CD14-positive monocyte (primary cell): ENCODE results near the gene SIGLEC7. TPM values are rescaled to one million over a fixed set of nuclear protein-coding genes. Genes with fewer than 3 reads are reported as not detected.

Experiments used
- DNase-seq, 3 donors: peaks; one replicate each; pipeline ENCODE4 v3.0.0-alpha.2; 2011 to 2022
- H2AFZ ChIP-seq: 2 replicates; pipeline ENCODE4 v1.6.0; 2012; ENCODE audit warnings: mild to moderate bottlenecking, low read depth, low read length, inconsistent platforms; ENCODE audit not compliant: insufficient read depth, poor library complexity, severe bottlenecking
- H3K27ac ChIP-seq, 2 donors: 1 replicate in 1 of 2; 2 replicates in 1 of 2; pipeline ENCODE4 v1.5.1; 2012 to 2013; ENCODE audit warnings: low read length in 2 of 2, control low read depth in 1 of 2, inconsistent platforms in 1 of 2, low read depth in 1 of 2, mild to moderate bottlenecking in 1 of 2
- H3K27me3 ChIP-seq, 2 donors: one replicate each; pipeline versions ENCODE4 v1.6.0 to v1.6.1; 2011 to 2013; ENCODE audit warnings: low read length in 2 of 2; ENCODE audit not compliant: control insufficient read depth in 2 of 2, insufficient read depth in 2 of 2
- H3K36me3 ChIP-seq, 2 donors: replicated peaks in 1 of 2; 1 replicate in 1 of 2; 2 replicates in 1 of 2; pipeline versions ENCODE4 v1.5.1 to v1.6.1; 2012 to 2013; ENCODE audit warnings: low read length in 2 of 2, control low read depth in 1 of 2, inconsistent platforms in 1 of 2, mild to moderate bottlenecking in 1 of 2; ENCODE audit not compliant: insufficient read depth in 2 of 2, control insufficient read depth in 1 of 2
- H3K4me1 ChIP-seq, 2 donors: 1 replicate in 1 of 2; 2 replicates in 1 of 2; pipeline versions ENCODE4 v1.5.1 to v1.6.1; 2012 to 2013; ENCODE audit warnings: low read length in 2 of 2, control low read depth in 1 of 2, inconsistent platforms in 1 of 2, mild to moderate bottlenecking in 1 of 2, moderate library complexity in 1 of 2; ENCODE audit not compliant: insufficient read depth in 2 of 2, control insufficient read depth in 1 of 2
- H3K4me2 ChIP-seq: replicated peaks from 2 replicates; pipeline ENCODE3; 2012; ENCODE audit warnings: low read length, moderate library complexity, mild to moderate bottlenecking; ENCODE audit not compliant: poor library complexity, severe bottlenecking; ENCODE audit errors: extremely low read depth
- H3K4me3 ChIP-seq, 3 experiments: fragments of 200-600 bp in 1 of 3; sonication (generic) in 1 of 3; replicated peaks in 1 of 3; 1 replicate in 2 of 3; 2 replicates in 1 of 3; pipeline ENCODE4 v1.5.1; 2011 to 2013; ENCODE audit warnings: low read length in 3 of 3, mild to moderate bottlenecking in 3 of 3, control low read depth in 2 of 3, low read depth in 2 of 3, inconsistent platforms in 1 of 3, moderate library complexity in 1 of 3
- H3K79me2 ChIP-seq: 2 replicates; pipeline ENCODE4 v1.6.0; 2012; ENCODE audit warnings: mild to moderate bottlenecking, control low read depth, inconsistent platforms, low read length, moderate library complexity; ENCODE audit not compliant: insufficient read depth
- H3K9ac ChIP-seq: 2 replicates; pipeline ENCODE4 v1.6.0; 2017; ENCODE audit warnings: low read length, mild to moderate bottlenecking; ENCODE audit not compliant: insufficient read depth, poor library complexity, severe bottlenecking
- H3K9me3 ChIP-seq, 2 donors: replicated peaks in 1 of 2; 1 replicate in 1 of 2; 2 replicates in 1 of 2; pipeline versions ENCODE4 v1.5.1 to v1.6.1; 2012 to 2013; ENCODE audit warnings: low read length in 2 of 2, control low read depth in 1 of 2; ENCODE audit not compliant: control insufficient read depth in 1 of 2, insufficient read depth in 1 of 2
- H4K20me1 ChIP-seq: 2 replicates; pipeline ENCODE4 v1.6.0; 2012; ENCODE audit warnings: mild to moderate bottlenecking, low read length, control low read depth, moderate library complexity; ENCODE audit not compliant: insufficient read depth
- H3K27ac Mint-ChIP-seq, 7 donors: one replicate each; pipeline ENCODE4 v1.8.0; 2020; ENCODE audit warnings: mild to moderate bottlenecking in 7 of 7, mixed read lengths in 7 of 7, moderate library complexity in 6 of 7, inconsistent platforms in 2 of 7
- H3K27me3 Mint-ChIP-seq, 3 donors: one replicate each; pipeline ENCODE4 v1.8.0; 2021 to 2022; ENCODE audit warnings: low read depth in 3 of 3, mild to moderate bottlenecking in 3 of 3, mixed read lengths in 3 of 3, moderate library complexity in 3 of 3, inconsistent platforms in 1 of 3
- H3K36me3 Mint-ChIP-seq, 2 donors: one replicate each; pipeline ENCODE4 v1.8.0; 2020; ENCODE audit warnings: mixed read lengths in 2 of 2, inconsistent platforms in 1 of 2, mild to moderate bottlenecking in 1 of 2
- H3K4me1 Mint-ChIP-seq: one replicate; pipeline ENCODE4 v1.8.0; 2020; ENCODE audit warnings: mild to moderate bottlenecking, mixed read lengths
- H3K4me3 Mint-ChIP-seq, 2 donors: one replicate each; pipeline ENCODE4 v1.8.0; 2020; ENCODE audit warnings: mild to moderate bottlenecking in 2 of 2, mixed read lengths in 2 of 2, moderate library complexity in 1 of 2
- H3K9me3 Mint-ChIP-seq, 7 donors: one replicate each; pipeline ENCODE4 v1.8.0; 2020 to 2022; ENCODE audit warnings: mixed read lengths in 7 of 7, mild to moderate bottlenecking in 6 of 7, moderate library complexity in 6 of 7, inconsistent platforms in 2 of 7
- CTCF ChIP-seq: fragments of 200-600 bp; IDR thresholded peaks from one replicate; pipeline ENCODE4 v1.8.0; 2022; ENCODE audit warnings: antibody characterized with exemption, mild to moderate bottlenecking
- WGBS: methylation state at CpG from one replicate; pipeline ENCODE4 v1.1.5; 2013; ENCODE audit warnings: missing lambda C conversion rate; ENCODE audit not compliant: insufficient coverage; 5-methylcytosine and 5-hydroxymethylcytosine counted together
- intact Hi-C, 2 donors: fragments of 100-400 bp; cut with micrococcal nuclease; formaldehyde crosslinking; loops; one replicate each; pipeline versions ENCODE4 v1.15.0 to v1.15.1; 2023
- polyA plus RNA-seq, 3 donors: library from polyadenylated mRNA; depleted of rRNA in 1 of 3; unstranded in 2 of 3; stranded (reverse) in 1 of 3; fragments of 300-500 nt in 2 of 3; fragments of >200 nt in 1 of 3; fragmentation: Illumina TruSeq in 2 of 3; gene quantifications; 1 replicate in 2 of 3; 2 replicates in 1 of 3; pipeline ENCODE4 v1.2.3, GENCODE V29; 2012 to 2021

Gene SIGLEC7
- polyA plus RNA-seq, 3 donors = 71.8 to 93.3 (median 82.0) TPM

DNA sequence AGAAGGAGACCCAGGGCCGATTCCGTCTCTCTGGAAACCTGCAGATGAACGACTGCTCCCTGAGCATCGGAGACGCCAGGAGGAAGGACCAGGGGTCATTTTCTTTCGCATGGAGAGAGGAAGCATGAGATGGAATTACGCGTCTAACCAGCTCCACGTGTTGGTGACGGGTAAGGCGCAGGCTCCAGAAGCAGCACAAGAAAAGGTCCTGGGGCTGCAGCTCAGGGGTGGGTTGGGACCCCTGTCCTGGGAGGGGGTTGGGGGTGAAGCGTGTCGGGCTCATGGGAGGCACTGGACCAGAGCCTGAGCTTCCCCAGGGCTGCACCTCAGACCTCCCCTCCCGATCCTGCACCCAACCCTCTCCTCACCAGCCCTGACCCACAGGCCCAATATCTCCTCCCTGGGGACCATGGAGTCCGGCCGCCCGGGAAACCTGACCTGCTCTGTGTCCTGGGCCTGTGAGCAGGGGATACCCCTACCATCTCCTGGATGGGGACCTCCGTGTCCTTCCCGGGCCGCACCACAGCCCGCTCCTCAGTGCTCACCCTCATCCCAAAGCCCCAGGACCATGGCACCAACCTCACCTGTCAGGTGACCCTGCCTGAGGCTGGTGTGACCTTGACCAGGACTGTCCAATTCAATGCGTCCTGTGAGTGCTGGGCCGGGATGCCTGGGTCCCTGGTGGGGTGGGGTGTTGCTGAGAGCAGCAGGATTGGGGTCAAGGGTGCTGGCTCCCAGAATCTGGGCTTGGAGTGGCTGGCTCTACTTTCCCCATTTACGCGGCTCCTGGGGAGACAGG is 43.2 kb downstream of the SIGLEC7 start:
- Histone ChIP-seq H3K4me3 (peak overlapping the region in 1 of 3 experiments; percentile 50), H2AFZ (no peak overlapping the region), H3K4me1 (peaks cover 38 to 41% of the 10 kb centered on the region in 2 donors), H3K79me2 (no peaks in the 10 kb centered on the region), H3K4me2 (peak overlapping the region; percentile 44), H4K20me1 (no peaks in the 10 kb centered on the region), H3K9ac (peak overlapping the region; percentile 15), H3K27ac (no peak overlapping the region), H3K27me3 (peaks cover 0 to 8% of the 10 kb centered on the region in 2 donors), H3K36me3 (no peaks in the 10 kb centered on the region), H3K9me3 (peaks cover 0 to 5% of the 10 kb centered on the region in 2 donors)
- peak overlapping the region in 2 of 7 donors; percentile 20 to 34 for H3K27ac Mint-ChIP-seq
- intact Hi-C loops = no loop called here
- H3K36me3 Mint-ChIP-seq = peaks cover 0 to 5% of the 10 kb centered on the region in 2 donors
- peaks cover 7 to 14% (median 13%) of the 10 kb centered on the region in 3 donors for H3K27me3 Mint-ChIP-seq
- no peak for TF ChIP-seq CTCF
- peaks cover 37% of the 10 kb centered on the region for H3K4me1 Mint-ChIP-seq
- peaks cover 0 to 4% (median 0%) of the 10 kb centered on the region in 7 donors for H3K9me3 Mint-ChIP-seq
- 96% methylated on average over 13 of the region's 25 CpGs for WGBS
- DNase-seq = no peak
- peak overlapping the region; percentile 21 to 85 for H3K4me3 Mint-ChIP-seq

GRCh38 chr19:51185868-51186215 is 43.7 kb downstream of the SIGLEC7 start:
- Histone ChIP-seq H3K9ac (no peak overlapping the region), H2AFZ (no peak overlapping the region), H3K9me3 (peaks cover 0 to 5% of the 10 kb centered on the region in 2 donors), H4K20me1 (no peaks in the 10 kb centered on the region), H3K27me3 (peaks cover 0 to 8% of the 10 kb centered on the region in 2 donors), H3K4me1 (peaks cover 38 to 41% of the 10 kb centered on the region in 2 donors), H3K36me3 (no peaks in the 10 kb centered on the region), H3K79me2 (no peaks in the 10 kb centered on the region), H3K4me3 (no peak overlapping the region), H3K4me2 (no peak overlapping the region), H3K27ac (no peak overlapping the region)
- Mint-ChIP-seq H3K27ac (peak overlapping the region in 1 of 7 donors; percentile 71), H3K36me3 (peaks cover 0 to 5% of the 10 kb centered on the region in 2 donors), H3K27me3 (peaks cover 7 to 15% (median 14%) of the 10 kb centered on the region in 3 donors), H3K4me3 (peak overlapping the region in 1 of 2 donors; percentile 59), H3K9me3 (peaks cover 0 to 4% (median 0%) of the 10 kb centered on the region in 7 donors), H3K4me1 (peaks cover 37% of the 10 kb centered on the region)
- intact Hi-C loops = no loop called here
- DNase-seq = no peak
- WGBS = 98% methylated on average over 5 of the region's 5 CpGs
- TF ChIP-seq CTCF = no peak
